Fibroblast of mammary gland (primary cell): Measurements from ENCODE around the gene P2RY2.

ENCODE experiments used
- DNase-seq: peaks from one replicate; pipeline ENCODE4 v3.0.0-alpha.2; 2010; ENCODE audit warnings: low read depth
- H3K4me3 ChIP-seq: 2 replicates; pipeline ENCODE4 v1.5.1; 2011; ENCODE audit warnings: low read depth, mild to moderate bottlenecking, low read length, moderate library complexity; ENCODE audit not compliant: control insufficient read depth
- CTCF ChIP-seq: conservative IDR thresholded peaks from 2 replicates; pipeline ENCODE4 v1.5.1; 2011; ENCODE audit warnings: low read depth, low read length, inconsistent platforms; ENCODE audit not compliant: control insufficient read depth, insufficient read depth

Gene P2RY2

GRCh38 chr11:73283276-73284000 is 65.4 kb downstream of the P2RY2 start:
- no peak for TF ChIP-seq CTCF
- DNase-seq: no peak
- no peak overlapping the region for H3K4me3 ChIP-seq

- DNase-seq: no peak
- TF ChIP-seq CTCF: no peak
- no peak overlapping the region for H3K4me3 ChIP-seq
Measured at GRCh38 chr11:73284106-73284505, 66.0 kb downstream of the P2RY2 start.

GRCh38 chr11:73285721-73286120 is 67.6 kb downstream of the P2RY2 start:
- TF ChIP-seq CTCF: no peak
- H3K4me3 ChIP-seq: no peak overlapping the region
- no peak for DNase-seq
